GM19372 (cell line): ENCODE data around the gene DCDC2.
"Not testable (repeated sequence)": the region's sequence is repeated elsewhere in the genome, so short reads cannot be mapped to it uniquely, and the experiment has no call there.

Experiments
- ATAC-seq: cut with Tn5 transposase; IDR thresholded peaks from one replicate; pipeline ENCODE4 v1.9.1; 2021; ENCODE audit warnings: mild to moderate bottlenecking, low read depth, moderate library complexity; ENCODE audit not compliant: unreplicated experiment

Gene DCDC2

DNA sequence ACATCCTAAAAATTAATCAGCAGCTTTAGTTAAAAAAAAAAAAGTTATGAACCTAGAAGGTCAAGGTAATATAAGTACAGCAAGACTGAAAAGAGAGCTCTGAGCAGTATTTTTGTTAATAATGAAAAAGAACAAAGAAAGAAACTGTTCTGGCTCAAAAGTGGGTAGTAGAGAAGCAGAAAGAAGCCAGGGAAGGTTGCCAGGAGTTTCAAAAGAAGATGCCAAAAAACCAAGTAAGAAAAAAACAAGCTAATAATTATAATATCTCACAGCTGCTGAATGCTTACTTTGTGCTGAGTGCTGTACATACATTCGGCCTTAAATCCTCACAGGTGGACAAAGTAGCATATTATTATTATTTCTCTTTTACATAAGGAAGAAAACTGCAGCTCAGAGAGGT is 200.0 kb downstream of the DCDC2 start:
- no peak for ATAC-seq

DNA sequence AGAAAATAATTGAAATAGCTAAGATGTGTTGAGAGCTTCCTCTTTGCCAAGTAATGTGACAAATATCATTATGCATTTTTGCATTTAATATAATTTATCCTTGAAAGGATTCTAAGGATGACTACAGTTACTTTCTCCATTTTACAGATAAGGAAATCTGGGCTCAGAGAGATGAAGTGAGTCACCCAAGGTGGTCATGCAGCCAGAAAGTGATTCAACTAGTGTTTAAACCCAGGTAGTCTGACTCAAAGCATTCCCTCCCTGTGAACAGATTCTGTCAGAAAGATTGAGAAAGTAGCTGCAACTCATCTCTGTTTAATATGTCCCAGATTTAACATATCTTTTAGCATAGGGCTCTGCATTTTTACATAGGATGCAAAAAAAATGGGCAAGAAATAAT is 203.7 kb downstream of the DCDC2 start:
- ATAC-seq: no peak

DNA sequence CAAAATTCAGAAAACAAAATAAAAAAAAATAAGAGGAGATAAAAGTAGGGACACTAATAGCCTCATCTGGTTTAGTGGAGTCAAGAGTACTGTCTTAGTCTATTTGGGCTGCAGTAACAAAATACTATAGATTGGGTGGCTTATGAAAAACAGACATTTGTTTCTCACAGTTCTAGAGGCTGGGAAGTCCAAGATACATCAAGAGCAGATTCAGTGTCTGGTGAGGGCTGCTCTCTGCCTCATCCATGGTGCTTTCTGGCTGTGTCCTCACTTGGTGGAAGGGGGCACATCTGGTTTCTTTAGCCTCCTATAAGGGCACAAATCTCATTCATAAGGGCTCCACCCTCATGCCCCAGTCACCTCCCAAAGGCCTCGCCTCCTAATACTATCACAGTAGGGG is 205.8 kb downstream of the DCDC2 start:
- no peak for ATAC-seq

- ATAC-seq: no peak
Observed at GRCh38 chr6:24149836-24150235, 208.0 kb downstream of the DCDC2 start.

GRCh38 chr6:24149296-24149695 is 208.6 kb downstream of the DCDC2 start:
- no peak for ATAC-seq

GRCh38 chr6:24148684-24149083 is 209.2 kb downstream of the DCDC2 start:
- ATAC-seq: no peak

DNA sequence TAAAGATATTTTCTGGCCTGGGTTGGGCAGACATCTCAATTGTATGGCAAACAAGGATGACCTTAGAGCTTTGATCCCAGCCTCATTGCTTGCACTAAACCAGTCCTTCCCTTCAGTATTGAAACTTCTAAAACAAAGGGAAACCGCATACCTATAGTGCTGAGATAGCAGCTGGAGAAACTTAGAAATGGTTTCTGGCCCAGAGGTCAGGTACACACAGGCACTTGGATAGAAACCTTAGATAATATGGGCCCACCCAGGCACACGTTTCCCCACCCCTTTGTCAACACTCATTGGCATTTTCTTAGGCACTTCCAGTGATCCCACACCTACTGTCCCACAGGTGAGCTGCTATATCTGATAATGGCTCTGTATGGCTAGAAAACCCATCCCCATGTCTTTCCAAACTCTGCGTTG is 209.7 kb downstream of the DCDC2 start:
- no peak for ATAC-seq

- ATAC-seq: no peak
Observed at GRCh38 chr6:24147511-24148153, 210.2 kb downstream of the DCDC2 start.

GRCh38 chr6:24146871-24147270 is 211.0 kb downstream of the DCDC2 start:
- no peak for ATAC-seq

GRCh38 chr6:24145690-24146131 is 212.1 kb downstream of the DCDC2 start:
- ATAC-seq: no peak

GRCh38 chr6:24142733-24143132 is 215.1 kb downstream of the DCDC2 start:
- ATAC-seq: not testable (repeated sequence)

- ATAC-seq: no peak
Observed at GRCh38 chr6:24140591-24140990, 217.3 kb downstream of the DCDC2 start.

GRCh38 chr6:24139639-24140038 is 218.2 kb downstream of the DCDC2 start:
- ATAC-seq: no peak

DNA sequence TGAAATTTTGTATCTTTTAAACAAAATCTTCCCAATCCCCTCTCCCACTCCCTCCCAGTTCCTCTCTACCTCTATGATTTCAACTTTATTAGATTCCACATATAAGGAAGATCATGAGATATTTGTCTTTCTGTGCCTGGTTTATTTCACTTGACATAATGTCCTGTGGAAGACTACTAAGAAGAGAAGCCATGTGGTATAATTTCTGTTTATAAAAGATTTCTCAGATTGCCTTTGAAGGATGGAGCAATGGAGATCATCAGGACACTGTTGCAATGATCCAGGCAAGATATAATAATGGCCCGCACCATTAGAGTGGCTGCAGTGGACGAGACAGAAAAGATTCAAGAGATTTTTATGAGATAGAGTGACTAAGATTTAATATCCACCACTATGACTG is 218.8 kb downstream of the DCDC2 start:
- ATAC-seq: no peak

- no peak for ATAC-seq
Observed at GRCh38 chr6:24131751-24132150, 226.1 kb downstream of the DCDC2 start.

DNA sequence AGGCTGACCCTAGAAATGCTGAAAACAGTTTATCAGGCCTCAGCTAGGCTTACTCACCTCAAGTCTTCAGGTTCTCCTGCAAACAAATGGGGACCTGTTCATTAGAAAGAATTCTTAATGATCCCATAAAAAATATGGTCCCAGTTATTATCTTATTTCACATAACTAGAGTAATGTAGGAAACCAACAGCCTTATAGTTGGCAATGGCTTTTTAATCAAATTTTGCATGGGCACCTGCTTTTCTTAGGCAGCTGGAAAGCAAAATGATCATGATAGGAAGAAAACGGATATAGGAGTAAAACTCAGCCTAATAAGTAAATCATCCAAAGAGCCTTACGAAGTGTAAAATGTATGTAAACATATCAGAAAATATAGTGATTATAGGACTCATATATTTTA is 230.5 kb downstream of the DCDC2 start:
- ATAC-seq: no peak

GRCh38 chr6:24126586-24127192 is 231.2 kb downstream of the DCDC2 start:
- ATAC-seq: no peak

DNA sequence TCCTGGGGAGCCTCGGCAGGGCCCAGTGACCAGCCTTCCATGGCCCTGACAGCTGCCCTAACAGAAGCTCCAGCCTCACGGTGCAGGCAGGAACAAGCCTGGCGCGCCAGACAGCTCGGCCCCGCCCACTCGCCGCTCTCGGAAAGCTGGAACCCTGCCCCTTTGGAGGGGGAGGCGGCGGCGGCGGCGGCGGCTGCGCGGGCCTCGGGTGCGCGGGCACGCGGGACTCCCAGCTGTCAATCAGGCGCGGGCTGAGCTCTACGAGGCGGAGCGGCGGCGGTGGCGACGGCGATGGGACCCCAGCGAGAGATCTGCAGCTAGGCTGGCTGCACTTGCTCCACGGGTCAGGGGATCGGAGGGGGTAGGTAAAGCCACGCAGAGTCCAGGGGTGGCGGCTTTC is 231.9 kb downstream of the DCDC2 start, which contains the start of gene NRSN1:
TSS of gene NRSN1 (plus strand) at position 236 of the 400 bp plus-strand sequence. CDS start 8,113 bp downstream, outside the sequence.
- ATAC-seq: no peak

DNA sequence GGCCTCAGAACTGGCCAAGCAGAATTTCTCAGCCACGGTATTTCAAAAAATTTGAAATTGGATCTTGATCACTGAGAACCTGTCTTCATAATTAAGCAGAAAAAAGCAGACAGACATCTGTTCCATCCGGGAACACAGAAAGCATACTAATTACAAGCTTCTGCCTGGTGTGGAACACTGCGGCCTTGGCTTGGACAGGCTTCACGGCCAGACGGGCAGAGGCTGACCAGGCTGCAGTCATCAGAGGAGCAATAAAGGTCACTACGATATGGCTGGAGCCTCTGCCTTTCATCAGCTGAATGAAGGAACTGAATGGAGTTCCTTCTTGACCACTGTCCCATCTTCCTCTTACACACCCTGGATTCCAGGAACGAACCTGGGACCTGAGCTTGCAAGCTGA is 235.7 kb downstream of the DCDC2 start:
- no peak for ATAC-seq
